HG03469 (cell line): ENCODE data around the gene UTP11.
"Not testable (repeated sequence)": the region's sequence is repeated elsewhere in the genome, so short reads cannot be mapped to it uniquely, and the experiment has no call there.

Source experiments
- ATAC-seq: cut with Tn5 transposase; IDR thresholded peaks from one replicate; pipeline ENCODE4 v1.9.1; 2021; ENCODE audit warnings: mild to moderate bottlenecking, moderate library complexity, moderate number of reproducible peaks; ENCODE audit not compliant: unreplicated experiment

The UTP11 gene

GRCh38 chr1:38012363-38013226 lies at the start of gene UTP11:
UTP11 (plus strand) TSS chr1:38012734; CDS start chr1:38012803, 69 bp downstream.
- peak; percentile 88 for ATAC-seq

- ATAC-seq: not testable (repeated sequence)
Measured at GRCh38 chr1:37964106-37964505, 48.4 kb upstream of the UTP11 start.

- no peak for ATAC-seq
Measured at GRCh38 chr1:37965301-37965700, 47.2 kb upstream of the UTP11 start.

- ATAC-seq: not testable (repeated sequence)
Measured at GRCh38 chr1:37973684-37974083, 38.9 kb upstream of the UTP11 start.

- no peak for ATAC-seq
Measured at GRCh38 chr1:37974567-37974966, 38.0 kb upstream of the UTP11 start.

GRCh38 chr1:37975083-37975482 lies 37.5 kb upstream of the UTP11 start:
- not testable (repeated sequence) for ATAC-seq

GRCh38 chr1:37978541-37978940 lies 34.0 kb upstream of the UTP11 start:
- ATAC-seq: no peak

- ATAC-seq: no peak
Measured at GRCh38 chr1:37983546-37983945, 29.0 kb upstream of the UTP11 start.

- ATAC-seq: no peak
Measured at GRCh38 chr1:37987679-37988078, 24.9 kb upstream of the UTP11 start.

GRCh38 chr1:37989361-37989930 lies 23.1 kb upstream of the UTP11 start:
- ATAC-seq: no peak

- no peak for ATAC-seq
Measured at GRCh38 chr1:37994886-37995566, 17.5 kb upstream of the UTP11 start.

GRCh38 chr1:37995751-37996345 lies 16.7 kb upstream of the UTP11 start:
- no peak for ATAC-seq

- no peak for ATAC-seq
Measured at GRCh38 chr1:37997256-37998088, 15.1 kb upstream of the UTP11 start.

- ATAC-seq: no peak
Measured at GRCh38 chr1:37998089-37998808, 14.3 kb upstream of the UTP11 start.

- ATAC-seq: no peak
Measured at GRCh38 chr1:37998913-37999429, 13.6 kb upstream of the UTP11 start.

- no peak for ATAC-seq
Measured at GRCh38 chr1:37999430-38000232, 12.9 kb upstream of the UTP11 start.

GRCh38 chr1:38000233-38000528 lies 12.4 kb upstream of the UTP11 start:
- ATAC-seq: no peak

GRCh38 chr1:38000529-38001455 lies 11.7 kb upstream of the UTP11 start:
- no peak for ATAC-seq
